Nephron (organoid): ENCODE measurements around the gene RHO.

ENCODE experiments used
- H3K27ac Mint-ChIP-seq, 3 experiments: 2 replicates each; pipeline ENCODE4 v1.8.0; 2020; ENCODE audit warnings: mixed read lengths in 3 of 3, mild to moderate bottlenecking in 2 of 3, moderate library complexity in 1 of 3
- H3K27me3 Mint-ChIP-seq: 2 replicates; pipeline ENCODE4 v1.8.0; 2021; ENCODE audit warnings: low read depth, mild to moderate bottlenecking, moderate library complexity, mixed read lengths
- H3K36me3 Mint-ChIP-seq: 2 replicates; pipeline ENCODE4 v1.8.0; 2020; ENCODE audit warnings: low read depth, mixed read lengths
- H3K4me1 Mint-ChIP-seq: 2 replicates; pipeline ENCODE4 v1.8.0; 2020; ENCODE audit warnings: mixed read lengths
- H3K4me3 Mint-ChIP-seq, 3 experiments: 2 replicates each; pipeline ENCODE4 v1.8.0; 2020; ENCODE audit warnings: mild to moderate bottlenecking in 3 of 3, mixed read lengths in 3 of 3, moderate library complexity in 2 of 3
- H3K9me3 Mint-ChIP-seq: 2 replicates; pipeline ENCODE4 v1.8.0; 2020; ENCODE audit warnings: mixed read lengths
- CTCF ChIP-seq, 3 experiments: fragments of 200-600 bp; sonication (generic); IDR thresholded peaks; one replicate each; pipeline ENCODE4 v1.5.0; 2021; ENCODE audit warnings: antibody characterized with exemption in 3 of 3; ENCODE audit not compliant: unreplicated experiment in 3 of 3

Gene RHO

GRCh38 chr3:129558772-129559564 lies 30.5 kb downstream of the RHO start:
- H3K4me3 Mint-ChIP-seq: no peak overlapping the region
- H3K27ac Mint-ChIP-seq: peak overlapping the region in 1 of 3 experiments; percentile 54
- TF ChIP-seq CTCF (IDR thresholded peaks at IDR 0.05; ENCODE audit: unreplicated experiment in 3 of 3): no peak
- peaks cover 16% of the 10 kb centered on the region for H3K36me3 Mint-ChIP-seq
- H3K27me3 Mint-ChIP-seq: peaks cover 3% of the 10 kb centered on the region
- H3K4me1 Mint-ChIP-seq: peaks cover 52% of the 10 kb centered on the region
- H3K9me3 Mint-ChIP-seq: no peaks in the 10 kb centered on the region

- TF ChIP-seq CTCF (IDR thresholded peaks at IDR 0.05; ENCODE audit: unreplicated experiment in 3 of 3): no peak
- Mint-ChIP-seq H3K27me3 (peaks cover 3% of the 10 kb centered on the region), H3K36me3 (peaks cover 16% of the 10 kb centered on the region), H3K27ac (no peak overlapping the region), H3K4me3 (no peak overlapping the region), H3K9me3 (no peaks in the 10 kb centered on the region), H3K4me1 (peaks cover 47% of the 10 kb centered on the region)
Observed at GRCh38 chr3:129559565-129560079, 31.2 kb downstream of the RHO start.

DNA sequence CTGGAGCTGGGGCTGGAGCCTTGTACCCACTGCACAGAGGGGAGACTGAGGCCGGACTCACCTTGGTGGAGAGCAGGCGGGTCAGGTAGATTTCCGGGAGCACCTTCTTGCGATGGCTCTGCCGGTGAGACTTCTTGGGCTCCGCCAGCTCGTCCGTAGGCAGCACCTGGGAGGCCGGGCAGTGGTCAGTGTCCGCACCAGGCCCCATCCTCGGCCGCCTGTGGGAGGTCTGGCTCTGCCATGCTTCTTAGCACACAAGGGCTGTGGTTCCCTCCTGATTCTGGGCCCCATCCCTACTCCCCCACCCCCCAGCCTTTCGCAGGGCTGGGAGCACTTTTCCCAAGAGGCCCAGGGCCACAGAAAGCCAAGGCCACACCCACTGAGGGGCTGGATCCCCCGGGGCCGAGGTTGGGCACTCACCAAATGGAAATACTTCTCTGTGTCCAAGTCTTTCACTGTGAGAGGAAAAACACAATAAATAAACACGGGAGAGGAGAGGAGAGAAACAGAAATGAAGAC lies 31.9 kb downstream of the RHO start:
- H3K27me3 Mint-ChIP-seq: peaks cover 3% of the 10 kb centered on the region
- H3K4me1 Mint-ChIP-seq: peaks cover 44% of the 10 kb centered on the region
- H3K27ac Mint-ChIP-seq: peak overlapping the region; percentile 89 to 95 (median 93)
- peak overlapping the region; percentile 0 to 7 (median 6) for H3K4me3 Mint-ChIP-seq
- H3K36me3 Mint-ChIP-seq: peaks cover 16% of the 10 kb centered on the region
- H3K9me3 Mint-ChIP-seq: no peaks in the 10 kb centered on the region
- no peak for TF ChIP-seq CTCF (IDR thresholded peaks at IDR 0.05; ENCODE audit: unreplicated experiment in 3 of 3)

- H3K9me3 Mint-ChIP-seq: no peaks in the 10 kb centered on the region
- no peak for TF ChIP-seq CTCF (IDR thresholded peaks at IDR 0.05; ENCODE audit: unreplicated experiment in 3 of 3)
- H3K27ac Mint-ChIP-seq: peak overlapping the region; percentile 89 to 95 (median 93)
- H3K27me3 Mint-ChIP-seq: peaks cover 3% of the 10 kb centered on the region
- peaks cover 38% of the 10 kb centered on the region for H3K4me1 Mint-ChIP-seq
- peaks cover 16% of the 10 kb centered on the region for H3K36me3 Mint-ChIP-seq
- peak overlapping the region; percentile 0 to 7 (median 6) for H3K4me3 Mint-ChIP-seq
Observed at GRCh38 chr3:129560911-129561594, 32.6 kb downstream of the RHO start.

DNA sequence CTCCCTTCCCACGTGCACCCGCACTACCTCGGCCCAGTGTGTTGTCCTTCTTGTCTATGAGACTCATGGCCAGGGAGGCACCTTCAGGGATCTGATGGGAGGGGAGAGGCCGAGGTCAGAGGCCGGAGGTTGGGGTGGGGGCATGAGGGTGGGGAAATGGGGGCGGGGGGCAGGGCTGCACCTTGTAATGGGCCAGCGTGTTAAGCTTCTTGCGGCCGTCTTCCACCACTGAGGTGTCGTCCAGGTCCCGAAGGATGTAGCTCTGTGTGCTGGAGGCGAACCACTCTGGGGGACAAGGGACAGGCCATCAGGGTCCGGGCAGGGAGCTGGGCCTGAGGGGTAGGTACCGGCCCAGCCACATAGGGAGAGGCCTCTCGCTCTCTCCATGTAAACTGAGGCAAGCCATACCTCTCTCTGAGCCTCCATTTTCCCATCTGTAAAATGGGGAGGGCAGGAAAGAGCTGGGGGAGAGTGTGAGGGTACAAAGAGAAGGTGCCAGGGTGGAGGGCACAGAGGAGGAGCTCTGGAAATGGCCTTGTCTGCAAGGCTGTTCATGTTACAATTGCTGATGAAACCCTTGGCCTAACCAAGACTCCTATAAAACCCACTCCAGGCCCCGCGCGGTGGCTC lies 33.3 kb downstream of the RHO start:
- TF ChIP-seq CTCF (IDR thresholded peaks at IDR 0.05; ENCODE audit: unreplicated experiment in 3 of 3): no peak
- H3K9me3 Mint-ChIP-seq: no peaks in the 10 kb centered on the region

More for the DNA sequence above, 33.3 kb downstream of the RHO start:
- Mint-ChIP-seq H3K27me3 (no peaks in the 10 kb centered on the region), H3K27ac (no peak overlapping the region), H3K36me3 (peaks cover 16% of the 10 kb centered on the region), H3K4me3 (no peak overlapping the region), H3K4me1 (peaks cover 41% of the 10 kb centered on the region)
